Fibroblast of gingiva (primary cell): ENCODE measurements around the gene DAD1.
"Not testable (repeated sequence)": the region's sequence is repeated elsewhere in the genome, so short reads cannot be mapped to it uniquely, and the experiment has no call there.

Source experiments
- DNase-seq: peaks from one replicate; pipeline ENCODE4 v3.0.0-alpha.2; 2011; ENCODE audit warnings: low read depth

The DAD1 gene

GRCh38 chr14:22567437-22567836 lies 21.6 kb downstream of the DAD1 start:
- no peak for DNase-seq

DNA sequence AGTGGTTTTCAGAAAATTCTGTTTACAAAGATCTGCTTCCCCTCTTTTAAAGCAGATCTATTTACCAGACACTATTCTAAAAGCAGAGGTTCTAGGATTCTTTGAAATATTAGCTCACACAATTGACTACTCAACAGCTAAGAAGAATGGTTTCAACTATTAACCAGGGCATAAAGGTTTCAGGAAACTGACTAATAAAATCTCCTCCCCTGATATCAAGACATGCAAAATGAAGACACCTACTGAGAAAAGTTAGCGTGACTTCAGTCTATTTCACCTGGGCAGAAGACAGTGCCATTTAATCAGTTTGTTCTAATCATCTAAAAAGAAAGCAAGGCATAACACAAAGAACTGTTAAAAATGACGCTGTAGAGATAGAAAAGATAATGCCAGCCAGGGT lies 22.2 kb downstream of the DAD1 start:
- DNase-seq, result no peak

GRCh38 chr14:22566266-22566665 lies 22.8 kb downstream of the DAD1 start:
- DNase-seq, result not testable (repeated sequence)

GRCh38 chr14:22565391-22565945 lies 23.6 kb downstream of the DAD1 start:
- DNase-seq, result no peak

- no peak for DNase-seq
Measured at GRCh38 chr14:22564463-22564862, 24.6 kb downstream of the DAD1 start.

- no peak for DNase-seq
Measured at GRCh38 chr14:22563987-22564386, 25.0 kb downstream of the DAD1 start.

DNA sequence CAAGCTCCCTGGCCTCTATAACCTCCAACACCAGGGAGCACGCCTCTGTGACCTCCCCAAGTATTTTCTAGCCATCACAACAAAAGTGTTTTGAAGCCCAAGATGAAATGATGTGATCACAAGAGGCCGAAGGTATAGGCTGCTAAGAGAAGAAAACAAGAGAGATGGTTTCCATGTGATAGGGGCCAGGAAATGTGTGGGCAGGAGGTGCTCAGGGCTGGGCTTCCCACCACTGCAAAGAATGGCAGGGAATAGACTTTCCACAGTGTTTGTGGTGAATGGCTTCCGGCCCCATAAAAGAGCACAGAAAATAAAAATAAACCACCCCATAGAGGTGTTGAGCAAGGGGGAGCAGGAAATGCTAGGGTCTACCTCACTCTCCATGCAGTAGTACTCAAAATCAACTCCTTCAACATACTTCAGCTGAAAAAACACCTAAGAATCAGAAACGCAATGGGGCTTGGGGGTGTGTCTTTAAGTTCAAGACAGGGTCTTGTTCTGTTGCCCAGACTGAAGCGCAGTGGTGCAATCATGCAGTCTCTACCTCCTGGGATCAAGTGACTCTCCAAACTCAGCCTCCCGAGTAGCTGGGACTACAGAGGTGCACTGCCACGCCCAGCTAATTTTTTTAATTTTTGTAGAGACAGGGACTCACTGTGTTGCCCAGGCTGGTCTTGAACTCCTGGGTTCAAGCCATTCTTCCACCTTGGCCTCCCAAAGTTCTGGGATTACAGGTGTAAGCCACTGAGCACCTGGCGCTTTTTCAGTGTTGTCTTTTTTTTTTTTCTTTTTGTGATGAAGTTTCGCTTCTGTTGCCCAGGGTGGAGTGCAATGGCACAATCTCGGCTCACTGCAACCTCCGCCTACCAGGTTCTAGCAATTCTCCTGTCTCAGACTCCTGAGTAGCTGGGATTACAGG lies 27.1 kb downstream of the DAD1 start:
- no peak for DNase-seq

GRCh38 chr14:22561366-22561660 lies 27.7 kb downstream of the DAD1 start:
- DNase-seq, result no peak

DNA sequence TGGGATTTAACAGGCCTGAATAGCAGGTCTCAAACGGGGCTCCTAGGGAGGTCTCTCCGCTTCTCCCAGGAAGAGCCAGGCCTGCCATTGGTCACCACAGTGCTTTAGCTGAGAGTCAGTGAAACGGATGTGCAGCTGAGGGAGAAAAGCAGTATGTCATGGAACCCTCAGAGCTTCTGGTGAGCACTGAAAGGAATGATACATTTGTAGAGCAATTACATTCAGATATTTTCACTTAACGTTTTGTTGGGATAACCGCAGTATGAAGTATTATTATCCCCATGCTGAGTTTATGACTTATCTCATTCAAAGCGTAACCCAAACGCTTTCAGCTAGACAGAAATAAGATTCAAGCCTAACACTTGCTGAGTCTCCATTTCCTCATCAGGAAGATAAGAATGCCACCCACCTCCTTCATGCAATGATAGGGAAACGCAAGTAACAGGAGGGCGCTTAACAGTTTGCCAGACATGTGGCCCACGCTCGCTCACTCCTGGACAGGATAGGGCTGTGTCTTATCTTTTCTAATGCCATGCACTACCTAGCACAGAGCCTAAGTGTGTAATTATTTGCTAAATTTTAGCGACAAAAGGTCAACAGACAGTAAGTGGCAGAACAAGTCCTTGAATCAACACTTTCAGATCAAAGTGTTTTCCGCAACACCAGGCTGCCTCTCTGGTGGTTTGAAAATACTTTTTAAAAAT lies 28.2 kb downstream of the DAD1 start:
- no peak for DNase-seq

GRCh38 chr14:22559041-22559440 lies 30.0 kb downstream of the DAD1 start:
- no peak for DNase-seq

DNA sequence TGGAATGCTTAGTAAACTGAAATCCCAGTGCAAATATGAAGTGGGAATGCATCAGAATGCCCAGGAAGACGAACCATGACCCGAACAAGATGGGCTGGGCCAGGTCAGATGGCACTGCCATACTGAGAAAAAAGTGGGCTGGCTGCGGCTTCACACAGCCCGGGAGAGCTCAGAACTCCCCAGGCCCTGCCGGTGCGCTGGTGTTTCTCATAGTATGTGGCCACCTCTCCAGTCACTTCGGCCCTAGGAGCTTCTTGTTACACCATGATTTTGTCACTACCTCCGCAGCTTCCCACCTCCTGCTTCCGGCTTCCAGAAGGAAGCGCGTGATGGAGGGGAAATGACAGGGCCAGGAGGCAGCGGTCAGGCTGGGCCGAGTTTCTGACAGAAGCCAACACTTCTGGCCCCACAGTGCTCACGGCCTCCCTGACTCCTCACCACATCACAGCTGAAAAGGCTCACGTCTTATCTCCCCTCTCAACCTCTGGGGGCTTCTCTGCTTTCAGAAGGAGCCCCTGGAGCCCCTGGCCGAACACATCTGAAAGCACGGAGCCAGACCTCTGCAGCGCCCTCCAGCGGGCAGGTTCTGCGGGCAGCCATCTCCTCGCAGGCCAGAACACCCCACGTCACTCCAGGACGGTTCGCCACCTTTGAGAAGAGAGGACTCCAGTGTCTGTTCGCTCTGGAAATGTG lies 30.7 kb downstream of the DAD1 start:
- no peak for DNase-seq

DNA sequence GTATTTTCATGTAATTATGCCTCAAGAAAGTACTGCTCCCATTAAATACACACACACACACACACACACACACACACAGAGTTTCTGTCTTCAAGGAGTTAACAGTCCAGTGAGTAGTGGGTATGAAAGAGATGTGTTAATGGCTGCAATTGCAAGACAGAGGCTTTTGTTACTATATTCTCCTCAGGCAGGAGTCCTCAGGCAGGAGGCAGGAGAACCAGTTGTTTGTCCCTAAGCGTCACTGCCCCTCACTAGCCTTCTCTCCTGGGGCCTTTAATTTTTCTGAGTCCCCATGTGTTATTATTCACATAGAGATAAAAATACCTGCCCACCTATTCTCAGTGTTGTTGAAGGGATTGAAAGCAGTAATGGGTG lies 31.2 kb downstream of the DAD1 start:
- DNase-seq, result no peak

- peak; percentile 63 for DNase-seq
Measured at GRCh38 chr14:22556990-22557623, 31.9 kb downstream of the DAD1 start.

DNA sequence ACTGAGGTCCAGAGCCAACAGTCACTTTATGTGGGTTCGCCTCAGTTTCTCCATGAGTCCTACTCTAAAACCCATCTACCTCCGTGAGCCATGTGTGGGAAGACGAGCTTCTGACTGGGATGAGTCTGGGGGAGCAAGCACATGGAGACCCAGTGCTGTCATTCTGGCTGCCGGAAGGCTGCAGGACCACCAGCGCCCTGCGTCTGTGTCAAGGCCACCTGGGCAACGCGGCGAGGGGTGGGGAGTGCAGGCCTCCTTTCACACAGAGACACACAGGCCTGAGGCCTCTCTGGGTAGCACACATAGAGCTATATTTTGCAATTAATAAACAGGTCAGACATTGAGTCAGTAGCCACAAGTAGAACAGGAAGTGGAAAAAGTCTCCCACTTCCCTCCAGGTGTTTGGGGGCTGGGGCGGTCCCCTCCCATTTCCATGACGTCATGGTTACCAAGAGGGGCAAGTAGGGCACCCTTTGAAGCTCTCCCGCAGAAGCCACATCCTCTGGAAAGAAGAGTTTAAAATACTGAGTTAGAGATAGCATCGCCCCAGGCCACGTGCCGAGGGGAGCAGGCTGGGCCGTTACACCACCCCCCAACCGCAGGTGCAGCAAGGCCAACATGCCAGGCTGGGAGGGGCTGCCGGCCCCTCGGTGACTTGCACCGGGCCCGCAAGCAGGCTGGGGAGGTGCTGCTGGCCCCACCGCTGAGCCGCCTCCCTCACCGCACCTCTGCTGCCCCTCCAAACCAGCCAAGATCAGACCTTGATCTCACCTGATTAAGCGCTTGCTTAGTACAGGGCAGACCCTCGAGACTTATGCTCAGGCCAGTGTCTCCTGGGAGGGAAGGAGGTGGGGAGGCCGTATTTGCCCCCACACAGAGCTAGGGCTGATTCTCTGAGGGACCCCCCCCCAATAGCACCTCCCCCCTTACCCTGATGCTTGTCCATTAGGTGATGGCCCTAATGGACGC lies 32.7 kb downstream of the DAD1 start:
- DNase-seq, result no peak

GRCh38 chr14:22555384-22556011 lies 33.5 kb downstream of the DAD1 start:
- no peak for DNase-seq

GRCh38 chr14:22554498-22555383 lies 34.3 kb downstream of the DAD1 start:
- DNase-seq, result no peak

- DNase-seq, result not testable (repeated sequence)
Measured at GRCh38 chr14:22553861-22554497, 35.0 kb downstream of the DAD1 start.

GRCh38 chr14:22553445-22553844 lies 35.6 kb downstream of the DAD1 start:
- no peak for DNase-seq

GRCh38 chr14:22552827-22553076 lies 36.3 kb downstream of the DAD1 start:
- no peak for DNase-seq
